Measurements from ENCODE around the gene SLC66A3. TPM values are rescaled to one million over a fixed set of nuclear protein-coding genes. Genes with fewer than 3 reads are reported as not detected.

Gene SLC66A3
- total RNA-seq, 1 experiment from 2014 or later = 3.7 TPM

GRCh38 chr2:11203480-11203879 lies 48.2 kb downstream of the SLC66A3 start:
- H3K36me3 Mint-ChIP-seq (ENCODE audit: insufficient read depth, unreplicated experiment) = peaks cover 54% of the 10 kb centered on the region
- H3K4me3 Mint-ChIP-seq (ENCODE audit: unreplicated experiment) = no peak overlapping the region
- CTCF ChIA-PET = interaction anchor here (0.6 to 1.4 kb wide), 3 partner anchors 182 to 244 kb away, joined by 3 to 4 read pairs (median 3); no protein-coding TSS in a partner anchor
- BruUV-seq (replicated peaks) = no TSS peak
- intact Hi-C loops (cut with micrococcal nuclease) = no loop called here
- H3K4me1 Mint-ChIP-seq (ENCODE audit: insufficient read depth, unreplicated experiment) = peaks cover 6% of the 10 kb centered on the region
- no peaks in the 10 kb centered on the region for H3K9me3 Mint-ChIP-seq (ENCODE audit: unreplicated experiment)
- POLR2A ChIA-PET = no interaction called here
- peak; percentile 35 for DNase-seq (ENCODE audit: unreplicated experiment)
- TF ChIP-seq, protein P1, sequence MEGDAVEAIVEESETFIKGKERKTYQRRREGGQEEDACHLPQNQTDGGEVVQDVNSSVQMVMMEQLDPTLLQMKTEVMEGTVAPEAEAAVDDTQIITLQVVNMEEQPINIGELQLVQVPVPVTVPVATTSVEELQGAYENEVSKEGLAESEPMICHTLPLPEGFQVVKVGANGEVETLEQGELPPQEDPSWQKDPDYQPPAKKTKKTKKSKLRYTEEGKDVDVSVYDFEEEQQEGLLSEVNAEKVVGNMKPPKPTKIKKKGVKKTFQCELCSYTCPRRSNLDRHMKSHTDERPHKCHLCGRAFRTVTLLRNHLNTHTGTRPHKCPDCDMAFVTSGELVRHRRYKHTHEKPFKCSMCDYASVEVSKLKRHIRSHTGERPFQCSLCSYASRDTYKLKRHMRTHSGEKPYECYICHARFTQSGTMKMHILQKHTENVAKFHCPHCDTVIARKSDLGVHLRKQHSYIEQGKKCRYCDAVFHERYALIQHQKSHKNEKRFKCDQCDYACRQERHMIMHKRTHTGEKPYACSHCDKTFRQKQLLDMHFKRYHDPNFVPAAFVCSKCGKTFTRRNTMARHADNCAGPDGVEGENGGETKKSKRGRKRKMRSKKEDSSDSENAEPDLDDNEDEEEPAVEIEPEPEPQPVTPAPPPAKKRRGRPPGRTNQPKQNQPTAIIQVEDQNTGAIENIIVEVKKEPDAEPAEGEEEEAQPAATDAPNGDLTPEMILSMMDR (IDR thresholded peaks at IDR 0.05; ENCODE audit: unreplicated experiment) = no peak
- H3K27me3 Mint-ChIP-seq (ENCODE audit: insufficient read depth, unreplicated experiment) = no peaks in the 10 kb centered on the region
- no peak overlapping the region for H3K27ac Mint-ChIP-seq (ENCODE audit: low read depth, unreplicated experiment)

- ChIA-PET CTCF (interaction anchor here (0.8 to 1.1 kb wide), 3 partner anchors 17 to 239 kb away, joined by 3 read pairs; no protein-coding TSS in a partner anchor), POLR2A (interaction anchor here (0.7 to 1.0 kb wide), 2 partner anchors 13 to 152 kb away, joined by 3 to 4 read pairs; no protein-coding TSS in a partner anchor)
- TF ChIP-seq, protein P1 (IDR thresholded peaks at IDR 0.05; ENCODE audit: unreplicated experiment) = no peak
- H3K36me3 Mint-ChIP-seq (ENCODE audit: insufficient read depth, unreplicated experiment) = peaks cover 33% of the 10 kb centered on the region
- BruUV-seq (replicated peaks) = no TSS peak
- intact Hi-C loops (cut with micrococcal nuclease) = no loop called here
- no peak overlapping the region for H3K27ac Mint-ChIP-seq (ENCODE audit: low read depth, unreplicated experiment)
- no peak overlapping the region for H3K4me3 Mint-ChIP-seq (ENCODE audit: unreplicated experiment)
- no peaks in the 10 kb centered on the region for H3K9me3 Mint-ChIP-seq (ENCODE audit: unreplicated experiment)
- no peaks in the 10 kb centered on the region for H3K27me3 Mint-ChIP-seq (ENCODE audit: insufficient read depth, unreplicated experiment)
- no peak for DNase-seq (ENCODE audit: unreplicated experiment)
- peaks cover 6% of the 10 kb centered on the region for H3K4me1 Mint-ChIP-seq (ENCODE audit: insufficient read depth, unreplicated experiment)
Observed at GRCh38 chr2:11208083-11208482, 52.8 kb downstream of the SLC66A3 start.

DNA sequence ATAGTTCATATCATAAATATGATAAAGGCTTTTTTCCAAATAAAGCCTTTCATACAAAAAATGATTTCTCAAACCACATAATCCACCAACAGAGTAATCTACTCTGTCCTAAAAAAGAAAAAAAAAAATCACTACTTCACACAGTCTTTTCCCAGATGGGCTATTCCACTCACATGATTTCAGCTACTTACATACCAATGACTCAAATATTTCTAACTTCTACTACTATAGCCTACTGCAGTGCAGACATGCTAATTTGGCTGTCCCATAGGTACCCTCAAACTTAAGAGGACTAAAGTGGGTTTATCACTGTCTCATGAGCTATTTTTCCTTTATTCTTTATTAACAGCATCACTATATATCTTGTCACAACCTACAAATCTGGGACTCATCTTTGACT lies 57.4 kb downstream of the SLC66A3 start:
- Mint-ChIP-seq H3K4me1 (ENCODE audit: insufficient read depth, unreplicated experiment) (no peaks in the 10 kb centered on the region), H3K4me3 (ENCODE audit: unreplicated experiment) (no peak overlapping the region), H3K27ac (ENCODE audit: low read depth, unreplicated experiment) (peak overlapping the region; percentile 18), H3K9me3 (ENCODE audit: unreplicated experiment) (no peaks in the 10 kb centered on the region), H3K27me3 (ENCODE audit: insufficient read depth, unreplicated experiment) (no peaks in the 10 kb centered on the region), H3K36me3 (ENCODE audit: insufficient read depth, unreplicated experiment) (peaks cover 66% of the 10 kb centered on the region)
- intact Hi-C loops (cut with micrococcal nuclease) = no loop called here
- TF ChIP-seq, protein P1 (IDR thresholded peaks at IDR 0.05; ENCODE audit: unreplicated experiment) = no peak
- POLR2A ChIA-PET = no interaction called here
- BruUV-seq (replicated peaks) = no TSS peak
- no peak for DNase-seq (ENCODE audit: unreplicated experiment)
- CTCF ChIA-PET = interaction anchor here (0.9 to 2.4 kb wide), 2 partner anchors 22 to 80 kb away, joined by 3 to 15 read pairs; a partner anchor contains a TSS

DNA sequence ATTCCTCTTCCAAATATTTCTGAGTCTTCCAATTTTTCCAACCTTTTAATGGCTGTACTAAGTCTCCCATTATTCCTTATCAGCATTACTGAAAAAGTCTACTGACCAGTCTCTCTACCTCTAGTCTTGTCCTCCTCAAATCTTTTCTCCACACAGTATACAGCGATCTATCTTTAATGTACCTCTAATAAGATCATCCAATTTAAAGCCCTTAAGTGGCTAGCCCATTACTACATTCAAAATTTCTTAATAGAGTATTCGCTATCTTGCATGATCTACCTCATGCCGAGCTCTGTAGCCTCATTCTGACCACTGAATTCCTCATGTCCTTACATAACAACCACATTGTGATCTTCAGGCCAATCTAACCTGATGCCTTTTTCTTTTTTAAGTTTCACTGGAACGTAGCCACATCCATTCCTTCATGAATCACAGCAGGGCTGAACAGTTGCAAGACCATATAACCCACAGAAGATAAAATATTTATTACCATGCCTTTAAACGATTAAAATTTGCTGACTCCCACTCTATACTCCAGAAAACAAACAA lies 57.9 kb downstream of the SLC66A3 start:
- TF ChIP-seq, protein P1 (IDR thresholded peaks at IDR 0.05; ENCODE audit: unreplicated experiment) = no peak
- intact Hi-C loops (cut with micrococcal nuclease) = no loop called here
- no TSS peak for BruUV-seq (replicated peaks)
- Mint-ChIP-seq H3K9me3 (ENCODE audit: unreplicated experiment) (no peaks in the 10 kb centered on the region), H3K27ac (ENCODE audit: low read depth, unreplicated experiment) (no peak overlapping the region), H3K4me1 (ENCODE audit: insufficient read depth, unreplicated experiment) (no peaks in the 10 kb centered on the region), H3K27me3 (ENCODE audit: insufficient read depth, unreplicated experiment) (no peaks in the 10 kb centered on the region), H3K36me3 (ENCODE audit: insufficient read depth, unreplicated experiment) (peaks cover 63% of the 10 kb centered on the region), H3K4me3 (ENCODE audit: unreplicated experiment) (no peak overlapping the region)
- peak; percentile 30 for DNase-seq (ENCODE audit: unreplicated experiment)
- CTCF ChIA-PET = interaction anchor here (0.9 kb wide), 1 partner anchor 22 kb away, joined by 3 read pairs; no protein-coding TSS in a partner anchor
- POLR2A ChIA-PET = no interaction called here

Data from MCF 10A (cell line).